GM11168 (cell line): Measurements from ENCODE around the gene SERINC3.

Experiments used
- in situ Hi-C: fragments of 300-500 bp; cut with MboI; formaldehyde crosslinking; loops from one replicate; pipeline ENCODE4 v1.12.0; 2022; ENCODE audit warnings: low sequenced_read_pairs; ENCODE audit not compliant: unreplicated experiment

Gene SERINC3

GRCh38 chr20:44468044-44468782, 53.7 kb downstream of the SERINC3 start:
- in situ Hi-C loops: no loop called here

DNA sequence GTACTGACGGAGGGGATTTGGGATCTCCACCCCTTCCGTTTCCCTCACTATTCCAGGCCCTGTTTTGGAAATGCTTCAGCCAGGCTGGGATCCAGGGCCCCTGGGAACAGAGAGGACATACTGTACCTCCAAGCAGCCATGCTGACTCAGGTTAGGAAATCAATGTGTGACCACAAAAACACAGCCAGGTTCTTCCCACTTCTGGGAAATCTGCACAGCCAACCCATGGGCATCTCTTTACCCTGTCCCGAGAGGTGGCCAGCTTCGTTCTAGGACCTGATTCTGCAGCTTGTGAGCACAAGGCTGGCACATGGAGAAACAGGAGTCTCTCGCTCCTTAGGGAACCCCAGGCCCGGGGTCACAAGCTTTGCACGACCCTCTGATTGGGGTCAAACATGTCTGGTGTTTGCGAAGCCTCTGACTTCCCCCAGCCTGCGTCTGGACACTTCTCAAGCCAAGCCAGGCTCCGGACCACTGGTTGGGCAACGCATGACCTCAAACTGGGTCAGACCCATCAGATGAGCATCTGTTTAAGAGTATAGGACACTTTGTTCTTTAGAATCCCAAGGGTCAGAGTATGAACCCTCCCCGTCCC, 54.5 kb downstream of the SERINC3 start:
- in situ Hi-C loops: no loop called here

DNA sequence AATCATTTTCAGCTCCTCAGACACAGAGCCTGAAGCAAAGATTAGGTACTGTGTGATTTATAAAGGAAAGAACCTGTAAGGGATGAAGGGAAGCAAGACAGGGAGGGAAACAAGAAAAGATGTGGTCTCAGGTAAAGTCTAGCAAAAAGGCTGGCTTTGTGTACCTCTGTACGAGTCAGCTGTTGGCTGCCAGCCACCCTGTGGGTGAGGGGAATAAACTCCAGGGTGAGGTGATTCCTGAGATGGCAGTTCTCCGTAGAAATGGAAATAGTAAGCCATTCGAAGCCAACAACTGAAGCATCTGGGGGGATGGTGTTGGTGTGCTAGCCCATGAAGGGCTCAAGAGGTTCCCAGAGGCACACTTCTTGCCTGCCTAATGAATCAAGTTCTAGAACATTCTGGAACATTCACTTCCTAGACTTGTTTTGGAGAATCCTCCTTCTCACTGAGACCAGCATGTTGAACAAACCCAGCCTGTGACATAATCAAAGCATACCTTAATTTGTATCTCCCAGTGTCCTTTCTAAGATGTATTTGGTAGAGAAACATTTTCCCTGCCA, 56.8 kb downstream of the SERINC3 start:
- in situ Hi-C loops: no loop called here

DNA sequence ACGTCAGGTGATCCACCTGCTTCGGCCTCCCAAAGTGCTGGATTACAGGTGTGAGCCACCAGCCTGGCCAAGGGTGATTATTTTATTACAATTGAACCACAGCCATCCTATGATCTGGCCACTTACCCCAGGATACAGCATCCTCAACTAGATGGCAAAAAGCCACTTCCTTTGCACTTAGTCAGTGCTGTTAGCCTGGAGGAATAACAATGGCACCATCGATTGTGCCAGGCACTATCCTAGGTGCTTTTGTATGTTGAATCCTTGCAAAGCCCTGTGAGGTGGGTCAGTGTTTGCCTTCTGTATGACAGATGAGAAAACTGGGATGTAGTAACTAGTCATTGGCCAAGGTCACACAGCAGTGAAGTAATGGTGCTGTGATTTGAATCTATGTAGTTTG, 57.4 kb downstream of the SERINC3 start:
- in situ Hi-C loops: no loop called here

DNA sequence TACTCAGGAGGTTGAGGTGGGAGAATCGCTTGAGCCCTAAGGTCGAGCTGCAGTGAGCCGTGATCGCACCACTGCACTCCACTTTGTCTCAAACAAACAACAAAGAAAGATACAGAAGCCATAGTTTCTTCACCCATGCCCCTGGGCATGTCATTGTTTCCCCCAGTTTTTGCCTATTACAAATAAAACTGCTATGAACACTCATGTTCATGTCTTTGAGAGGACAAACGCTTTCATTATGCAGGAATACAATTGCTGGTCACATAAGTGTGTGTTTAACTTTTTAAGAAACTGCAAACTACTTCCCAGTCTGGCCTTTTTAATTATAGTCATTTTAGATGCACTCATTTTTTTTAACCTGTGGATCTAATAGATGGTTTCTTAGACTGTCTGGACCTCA, 58.4 kb downstream of the SERINC3 start:
- in situ Hi-C loops: no loop called here

- in situ Hi-C loops: no loop called here
These were observed 60.1 kb downstream of the SERINC3 start for GRCh38 chr20:44461803-44462174.

DNA sequence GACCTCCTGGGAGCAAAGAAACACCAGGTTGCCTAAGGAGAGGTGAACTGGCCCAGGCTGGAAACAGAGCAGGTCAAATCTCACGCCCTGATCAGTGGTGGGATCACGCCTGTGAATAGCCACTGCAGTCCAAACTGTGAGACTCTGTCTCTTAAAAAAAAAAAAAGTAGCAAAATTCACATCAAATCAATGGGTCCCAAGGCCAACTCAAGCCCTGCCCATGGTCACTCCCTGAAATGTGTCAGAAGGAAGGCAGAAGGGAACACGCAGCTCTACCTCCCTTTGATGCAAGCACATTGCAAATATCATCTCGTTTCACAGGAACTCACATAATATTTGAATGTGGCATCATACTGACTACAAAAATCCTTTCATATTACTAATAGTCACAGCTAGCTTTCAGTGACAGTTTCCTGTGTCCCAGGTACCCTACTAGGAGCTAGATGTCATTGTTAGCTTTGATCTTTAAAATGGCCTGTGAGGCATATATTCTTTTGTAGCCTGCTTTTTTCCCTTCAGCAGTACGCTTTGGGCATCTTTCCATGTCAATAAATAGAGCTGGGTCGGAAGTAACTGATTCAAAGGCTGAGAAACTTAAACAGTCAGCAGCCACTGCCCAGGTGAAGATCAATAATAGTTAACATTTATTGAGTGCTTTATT, 60.6 kb downstream of the SERINC3 start:
- in situ Hi-C loops: no loop called here

- in situ Hi-C loops: no loop called here
These were observed 61.1 kb downstream of the SERINC3 start for GRCh38 chr20:44460795-44461141.

DNA sequence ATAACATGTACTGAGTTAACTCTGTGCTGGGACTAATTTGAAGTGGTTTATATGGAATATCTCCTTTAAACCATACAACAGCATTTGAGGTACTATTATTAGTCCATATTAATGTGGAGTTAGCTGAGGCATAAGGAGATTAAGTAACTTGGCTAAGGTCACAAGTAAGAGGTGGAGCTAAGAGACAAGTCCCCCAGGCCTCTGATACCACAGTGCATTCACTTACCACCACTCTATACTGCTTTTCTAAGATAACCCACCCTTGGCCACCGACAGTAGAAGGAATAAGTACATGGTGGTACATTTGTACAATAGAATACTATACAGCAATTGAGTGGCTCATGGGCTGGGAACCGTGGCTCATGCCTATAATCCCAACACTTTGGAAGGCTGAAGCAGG, 62.6 kb downstream of the SERINC3 start:
- in situ Hi-C loops: loop anchor here (5.0 kb wide), 1 partner anchor 67 kb away; no protein-coding TSS in a partner anchor

DNA sequence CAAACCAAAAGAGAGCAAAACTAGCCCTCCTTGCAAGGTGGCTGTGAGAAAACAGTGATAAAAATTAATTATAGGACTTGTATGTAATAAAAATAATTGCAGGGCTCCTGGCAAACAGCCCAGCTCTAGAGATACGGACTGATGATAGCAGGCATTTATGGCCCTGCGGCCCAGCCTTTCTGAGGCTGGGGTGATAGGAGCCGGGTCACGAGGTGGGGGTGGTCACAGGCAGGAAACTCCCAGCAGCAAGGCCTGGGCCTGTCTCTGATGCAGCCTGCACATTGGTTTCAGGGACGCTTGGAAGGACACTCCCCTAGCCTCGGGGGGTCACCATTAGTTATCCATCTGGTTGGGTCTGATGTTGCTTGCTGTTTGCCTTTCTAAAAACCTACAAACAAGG, 64.9 kb downstream of the SERINC3 start:
- in situ Hi-C loops: loop anchor here (5.0 kb wide), 1 partner anchor 65 kb away; no protein-coding TSS in a partner anchor

- in situ Hi-C loops: loop anchor here (5.0 kb wide), 1 partner anchor 64 kb away; no protein-coding TSS in a partner anchor
These were observed 65.3 kb downstream of the SERINC3 start for GRCh38 chr20:44456611-44457010.

DNA sequence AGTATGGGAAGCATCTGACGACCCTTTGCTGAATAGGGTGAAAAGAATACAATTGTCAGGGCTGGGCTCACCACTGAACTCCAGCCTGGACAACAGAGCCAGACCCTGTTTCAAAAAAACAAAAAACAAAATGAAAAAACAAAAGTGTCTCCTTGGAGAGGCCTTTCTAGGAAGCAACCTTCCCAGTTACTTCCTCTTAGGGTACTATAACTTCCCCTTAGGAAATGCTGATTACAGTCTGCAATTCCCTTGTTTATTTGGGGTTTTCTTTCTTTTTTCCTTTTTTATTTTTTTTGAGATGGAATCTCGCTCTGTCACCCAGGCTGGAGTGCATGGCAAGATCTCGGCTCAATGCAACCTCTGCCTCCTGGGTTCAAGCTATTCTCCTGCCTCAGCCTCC, 66.7 kb downstream of the SERINC3 start:
- in situ Hi-C loops: loop anchor here (5.0 kb wide), 1 partner anchor 63 kb away; no protein-coding TSS in a partner anchor

- in situ Hi-C loops: no loop called here
These were observed 67.4 kb downstream of the SERINC3 start for GRCh38 chr20:44454306-44454963.

- in situ Hi-C loops: no loop called here
These were observed 70.9 kb downstream of the SERINC3 start for GRCh38 chr20:44450903-44451450.

DNA sequence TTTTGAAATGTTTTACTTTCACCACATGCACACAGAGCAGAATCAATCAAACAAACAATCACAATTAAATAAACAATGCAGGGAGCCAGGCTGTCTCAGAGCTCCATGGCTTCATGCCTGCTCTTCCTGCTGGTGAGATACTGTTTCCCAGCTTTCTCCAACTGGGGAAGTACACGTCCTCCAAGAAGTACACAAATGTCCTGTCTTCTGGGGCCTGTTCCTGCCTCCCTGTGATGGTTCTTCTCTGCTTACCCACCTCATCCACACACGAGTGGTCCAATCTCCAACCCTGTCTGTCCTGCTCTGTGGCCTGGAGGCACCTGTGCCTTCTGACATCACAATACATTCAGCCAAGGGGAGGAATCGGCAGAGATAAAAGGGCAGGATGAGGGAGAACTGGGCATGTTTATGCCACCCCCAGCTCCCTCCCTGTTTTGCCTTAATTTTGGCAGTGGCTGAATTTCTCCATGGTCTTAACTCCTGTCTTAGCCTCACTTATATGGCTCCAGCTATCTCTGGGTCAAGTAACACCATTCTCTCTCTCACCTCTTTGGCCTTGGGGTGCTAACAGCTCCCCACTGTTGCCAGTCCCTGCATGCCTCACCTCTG, 71.5 kb downstream of the SERINC3 start:
- in situ Hi-C loops: no loop called here

- in situ Hi-C loops: no loop called here
These were observed 72.0 kb downstream of the SERINC3 start for GRCh38 chr20:44449864-44450263.

GRCh38 chr20:44448753-44449546, 72.9 kb downstream of the SERINC3 start:
- in situ Hi-C loops: no loop called here

- in situ Hi-C loops: no loop called here
These were observed 73.9 kb downstream of the SERINC3 start for GRCh38 chr20:44447827-44448419.
